HG02870 (cell line): ENCODE measurements around the gene GNG3.

Source experiments
- ATAC-seq: cut with Tn5 transposase; IDR thresholded peaks from one replicate; pipeline ENCODE4 v1.9.1; 2021; ENCODE audit warnings: mild to moderate bottlenecking, moderate library complexity; ENCODE audit not compliant: unreplicated experiment

The GNG3 gene

GRCh38 chr11:62755086-62755615, 47.7 kb downstream of the GNG3 start:
- no peak for ATAC-seq

DNA sequence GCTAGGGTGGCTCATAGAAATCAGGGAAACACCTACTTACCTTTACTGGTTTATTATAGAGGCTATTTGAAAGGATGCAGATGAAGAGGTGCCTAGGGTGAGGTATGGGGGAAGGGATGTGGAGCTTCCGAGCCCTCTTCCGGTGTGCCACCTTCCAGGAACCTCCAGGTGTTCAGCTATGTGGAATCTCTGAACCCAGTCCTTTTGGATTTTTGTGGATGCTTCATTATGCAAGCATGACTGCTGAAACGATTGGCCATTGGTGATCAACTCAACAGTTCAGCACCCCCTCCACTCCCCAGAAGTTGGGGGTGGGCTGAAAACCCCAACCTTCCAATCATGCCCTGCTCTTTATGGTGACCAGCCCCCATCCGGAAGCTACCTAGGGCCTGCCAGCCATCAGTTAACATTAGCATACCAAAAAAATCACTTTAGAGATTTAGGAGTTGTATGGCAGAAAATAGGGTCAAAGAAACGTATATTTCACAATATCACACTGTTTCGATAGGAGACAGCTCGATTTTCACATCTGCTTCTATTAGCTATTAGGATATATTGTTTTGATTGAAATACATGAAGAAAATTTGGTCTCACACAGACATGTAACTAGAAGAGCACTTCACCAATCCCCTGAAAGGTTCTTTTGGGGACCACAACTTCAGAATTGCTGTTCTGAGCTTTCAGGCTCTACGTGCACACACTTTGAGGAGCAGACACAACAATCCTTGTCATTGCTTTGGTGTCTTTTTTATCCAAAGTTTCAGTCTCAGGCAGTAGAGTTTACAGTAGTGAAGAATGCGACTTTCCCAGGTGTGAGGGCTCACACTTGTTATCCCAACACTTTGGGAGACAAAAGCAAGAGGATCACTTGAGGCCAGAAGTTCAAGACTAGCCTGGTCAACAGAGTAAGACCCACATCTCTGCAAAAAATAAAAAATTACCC, 50.6 kb downstream of the GNG3 start:
- ATAC-seq, result no peak
